SK-N-SH (cell line): ENCODE data around the gene TMEM106C. TPM values are rescaled to one million over a fixed set of nuclear protein-coding genes. Genes with fewer than 3 reads are reported as not detected.

ENCODE experiments used
- CTCF ChIA-PET: fragments of 300-600, 350-600 bp; formaldehyde crosslinking; extraction: SDS; loops from one replicate; lab custom pipeline; 2021; lab: Yijun Ruan, JAX
- POLR2A ChIA-PET: fragments of 350-600 bp; sonication (Branson Sonifier 250); formaldehyde crosslinking; extraction: SDS; loops from one replicate; lab custom pipeline; 2020; ENCODE audit warnings: antibody characterized with exemption, inconsistent platforms; lab: Yijun Ruan, JAX
- DNase-seq: peaks from one replicate; pipeline ENCODE4 v3.0.0; 2012
- H2AFZ ChIP-seq: fragments of 200-600 bp; sonication (generic); 2 replicates; pipeline ENCODE4 v1.8.1; 2016; ENCODE audit warnings: antibody characterized with exemption, mild to moderate bottlenecking, low read depth
- H3F3A ChIP-seq: fragments of 200-600 bp; sonication (generic); replicated peaks from 2 replicates; pipeline ENCODE3; 2016; ENCODE audit warnings: antibody characterized with exemption, mild to moderate bottlenecking; ENCODE audit not compliant: insufficient read depth
- H3K27ac ChIP-seq, 2 experiments: fragments of 200-500 bp in 1 of 2; fragments of 200-600 bp in 1 of 2; sonication (Bioruptor generic) in 1 of 2; sonication (generic), shearing (Covaris generic) in 1 of 2; 2 replicates each; pipeline versions ENCODE4 v1.5.1 to v1.6.1; 2014 to 2016; ENCODE audit warnings: low read depth in 2 of 2, inconsistent platforms in 1 of 2, low read length in 1 of 2, mild to moderate bottlenecking in 1 of 2, mixed read lengths in 1 of 2
- H3K27me3 ChIP-seq: fragments of 200-600 bp; sonication (generic), shearing (Covaris generic); 2 replicates; pipeline ENCODE4 v1.6.1; 2016; ENCODE audit warnings: mixed run types; ENCODE audit not compliant: insufficient read depth
- H3K36me3 ChIP-seq, 2 experiments: fragments of 200-500 bp in 1 of 2; fragments of 200-600 bp in 1 of 2; sonication (Bioruptor generic) in 1 of 2; sonication (generic) in 1 of 2; replicated peaks in 1 of 2; 2 replicates each; pipeline versions ENCODE3 to v1.5.1; 2014 to 2016; ENCODE audit warnings: low read length in 1 of 2, mild to moderate bottlenecking in 1 of 2; ENCODE audit not compliant: insufficient read depth in 2 of 2, control insufficient read depth in 1 of 2
- H3K4me1 ChIP-seq, 2 experiments: fragments of 200-500 bp in 1 of 2; fragments of 200-600 bp in 1 of 2; sonication (Bioruptor generic) in 1 of 2; sonication (generic), shearing (Covaris generic) in 1 of 2; 2 replicates each; pipeline versions ENCODE4 v1.5.1 to v1.6.1; 2014 to 2016; ENCODE audit warnings: low read depth in 1 of 2, low read length in 1 of 2, mixed run types in 1 of 2; ENCODE audit not compliant: insufficient read depth in 2 of 2, control insufficient read depth in 1 of 2
- H3K4me2 ChIP-seq: fragments of 200-600 bp; sonication (generic), shearing (Covaris generic); 2 replicates; pipeline ENCODE4 v1.6.1; 2017; ENCODE audit warnings: mixed run types
- H3K4me3 ChIP-seq, 2 experiments: fragments of 200-500 bp in 1 of 2; fragments of 200-600 bp in 1 of 2; sonication (Bioruptor generic) in 1 of 2; sonication (generic), shearing (Covaris generic) in 1 of 2; 2 replicates each; pipeline versions ENCODE4 v1.5.1 to v1.8.1; 2014 to 2016; ENCODE audit warnings: low read depth in 2 of 2, inconsistent platforms in 1 of 2, low read length in 1 of 2, mild to moderate bottlenecking in 1 of 2, mixed read lengths in 1 of 2, moderate library complexity in 1 of 2
- H3K79me2 ChIP-seq: fragments of 200-600 bp; sonication (generic); 2 replicates; pipeline ENCODE4 v1.8.1; 2017; ENCODE audit warnings: mild to moderate bottlenecking; ENCODE audit not compliant: insufficient read depth
- H3K9ac ChIP-seq: fragments of 200-600 bp; sonication (generic); 2 replicates; pipeline ENCODE4 v1.6.1; 2017; ENCODE audit warnings: mixed run types
- H3K9me2 ChIP-seq: fragments of 200-600 bp; sonication (generic); 2 replicates; pipeline ENCODE4 v1.6.1; 2017; ENCODE audit warnings: mixed run types
- H3K9me3 ChIP-seq: fragments of 200-600 bp; sonication (generic); 2 replicates; pipeline ENCODE4 v1.6.1; 2017; ENCODE audit warnings: mixed run types, mild to moderate bottlenecking, moderate library complexity
- H4K20me1 ChIP-seq: fragments of 200-600 bp; sonication (generic); 2 replicates; pipeline ENCODE4 v1.6.1; 2017; ENCODE audit warnings: mild to moderate bottlenecking, mixed run types; ENCODE audit not compliant: insufficient read depth
- ELF1 ChIP-seq: IDR thresholded peaks from 2 replicates; pipeline ENCODE4 v1.4.0; 2012
- EZH2phosphoT487 ChIP-seq: fragments of 200-600 bp; sonication (generic); IDR thresholded peaks from 2 replicates; pipeline ENCODE4 v1.6.1; 2017; ENCODE audit warnings: low read depth, mixed run types, mild to moderate bottlenecking, antibody characterized with exemption, moderate library complexity, borderline replicate concordance
- FOSL2 ChIP-seq: IDR thresholded peaks from 2 replicates; pipeline ENCODE4 v1.4.0; 2012; ENCODE audit warnings: low read depth, mild to moderate bottlenecking, moderate library complexity, borderline replicate concordance
- GABPA ChIP-seq: IDR thresholded peaks from 2 replicates; pipeline ENCODE4 v1.4.0; 2012; ENCODE audit warnings: low read depth, mild to moderate bottlenecking
- GATA2 ChIP-seq: sonication (generic); formaldehyde crosslinking; IDR thresholded peaks from 2 replicates; pipeline ENCODE4 v1.5.0; 2020; ENCODE audit warnings: mild to moderate bottlenecking, missing genetic modification reagents
- JUND ChIP-seq: IDR thresholded peaks from 2 replicates; pipeline ENCODE4 v1.4.0; 2012
- MEF2A ChIP-seq: IDR thresholded peaks from 2 replicates; pipeline ENCODE4 v1.4.0; 2012; ENCODE audit warnings: low read depth, borderline replicate concordance
- MXI1 ChIP-seq: IDR thresholded peaks from 2 replicates; pipeline ENCODE4 v1.6.1; 2012; ENCODE audit warnings: mild to moderate bottlenecking, low read depth, low read length, improper control_type of control experiment
- NRF1 ChIP-seq: IDR thresholded peaks from 2 replicates; pipeline ENCODE4 v1.6.1; 2012; ENCODE audit warnings: low read depth, mild to moderate bottlenecking, low read length
- POLR2AphosphoS5 ChIP-seq: IDR thresholded peaks from 2 replicates; pipeline ENCODE4 v1.6.1; 2012; ENCODE audit warnings: low read depth, low read length
- RAD21 ChIP-seq: IDR thresholded peaks from 2 replicates; pipeline ENCODE4 v1.6.1; 2012; ENCODE audit warnings: mild to moderate bottlenecking, low read length
- SIN3A ChIP-seq: IDR thresholded peaks from 2 replicates; pipeline ENCODE4 v1.6.1; 2012; ENCODE audit warnings: low read depth, mild to moderate bottlenecking, low read length, moderate library complexity, borderline replicate concordance
- SMC3 ChIP-seq: IDR thresholded peaks from 2 replicates; pipeline ENCODE4 v1.6.1; 2012; ENCODE audit warnings: low read depth, low read length, improper control_type of control experiment
- TAF1 ChIP-seq: IDR thresholded peaks from 2 replicates; pipeline ENCODE4 v1.6.1; 2012; ENCODE audit warnings: low read depth, mild to moderate bottlenecking, low read length, moderate library complexity, borderline replicate concordance
- YY1 ChIP-seq: IDR thresholded peaks from 2 replicates; pipeline ENCODE4 v1.4.0; 2012; ENCODE audit warnings: low read depth, mild to moderate bottlenecking
- ZBTB33 ChIP-seq: IDR thresholded peaks from 2 replicates; pipeline ENCODE4 v1.4.0; 2012; ENCODE audit warnings: low read depth, borderline replicate concordance
- WGBS: methylation state at CpG from one replicate; pipeline ENCODE4 v1.1.6; 2017; ENCODE audit warnings: low lambda C conversion rate; 5-methylcytosine and 5-hydroxymethylcytosine counted together
- polyA plus RNA-seq, 3 experiments: library from polyadenylated mRNA; depleted of rRNA; stranded (reverse); fragments of >200 nt; gene quantifications; 2 replicates each; pipeline ENCODE4 v1.2.3, GENCODE V29; 2012
- TF ChIP-seq, protein P1 (sequence below): IDR thresholded peaks from 2 replicates; pipeline ENCODE4 v1.4.0; 2012; ENCODE audit warnings: low read depth
- TF ChIP-seq, protein P2 (sequence below): IDR thresholded peaks from 2 replicates; pipeline ENCODE4 v1.4.0; 2012; ENCODE audit warnings: low read depth, borderline replicate concordance

The TMEM106C gene
- polyA plus RNA-seq, 1 of the 3 experiments (the other 2 are of a cell fraction), result 133 TPM

- Histone ChIP-seq H3K36me3 (no peaks in the 10 kb centered on the region), H3K4me2 (peak overlapping the region; percentile 95), H3K27me3 (peaks cover 90% of the 10 kb centered on the region), H3K9ac (no peak overlapping the region), H3K4me3 (peak overlapping the region; percentile 54 to 66), H2AFZ (peak overlapping the region; percentile 85; the same call in 1 of the 2 replicates), H3F3A (no peaks in the 10 kb centered on the region), H3K27ac (no peak overlapping the region), H3K9me3 (no peaks in the 10 kb centered on the region), H4K20me1 (no peaks in the 10 kb centered on the region), H3K4me1 (peaks cover 5 to 35% of the 10 kb centered on the region in 2 experiments; a peak in 1 of 4 replicates), H3K9me2 (no peaks in the 10 kb centered on the region), H3K79me2 (no peaks in the 10 kb centered on the region)
- peak; percentile 53 for DNase-seq
- WGBS, result 18% methylated on average over 18 of the region's 18 CpGs
- ChIA-PET POLR2A (no interaction called here), CTCF (interaction anchor here (1.1 to 2.1 kb wide), 5 partner anchors 10 to 42 kb away, joined by 3 to 6 read pairs (median 4); no protein-coding TSS in a partner anchor)
- TF ChIP-seq, protein P1, sequence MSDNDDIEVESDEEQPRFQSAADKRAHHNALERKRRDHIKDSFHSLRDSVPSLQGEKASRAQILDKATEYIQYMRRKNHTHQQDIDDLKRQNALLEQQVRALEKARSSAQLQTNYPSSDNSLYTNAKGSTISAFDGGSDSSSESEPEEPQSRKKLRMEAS, result peak; percentile 62; the same call in 1 of the 2 replicates
- TF ChIP-seq MXI1, result peak; percentile 27; the same call in 1 of the 2 replicates
- TF ChIP-seq, protein P2, sequence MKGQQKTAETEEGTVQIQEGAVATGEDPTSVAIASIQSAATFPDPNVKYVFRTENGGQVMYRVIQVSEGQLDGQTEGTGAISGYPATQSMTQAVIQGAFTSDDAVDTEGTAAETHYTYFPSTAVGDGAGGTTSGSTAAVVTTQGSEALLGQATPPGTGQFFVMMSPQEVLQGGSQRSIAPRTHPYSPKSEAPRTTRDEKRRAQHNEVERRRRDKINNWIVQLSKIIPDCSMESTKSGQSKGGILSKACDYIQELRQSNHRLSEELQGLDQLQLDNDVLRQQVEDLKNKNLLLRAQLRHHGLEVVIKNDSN, result peak; percentile 29; the same call in 1 of the 2 replicates
- no peak for TF ChIP-seq POLR2AphosphoS5
These were observed 37.6 kb downstream of the TMEM106C start for GRCh38 chr12:48000878-48001504.

DNA sequence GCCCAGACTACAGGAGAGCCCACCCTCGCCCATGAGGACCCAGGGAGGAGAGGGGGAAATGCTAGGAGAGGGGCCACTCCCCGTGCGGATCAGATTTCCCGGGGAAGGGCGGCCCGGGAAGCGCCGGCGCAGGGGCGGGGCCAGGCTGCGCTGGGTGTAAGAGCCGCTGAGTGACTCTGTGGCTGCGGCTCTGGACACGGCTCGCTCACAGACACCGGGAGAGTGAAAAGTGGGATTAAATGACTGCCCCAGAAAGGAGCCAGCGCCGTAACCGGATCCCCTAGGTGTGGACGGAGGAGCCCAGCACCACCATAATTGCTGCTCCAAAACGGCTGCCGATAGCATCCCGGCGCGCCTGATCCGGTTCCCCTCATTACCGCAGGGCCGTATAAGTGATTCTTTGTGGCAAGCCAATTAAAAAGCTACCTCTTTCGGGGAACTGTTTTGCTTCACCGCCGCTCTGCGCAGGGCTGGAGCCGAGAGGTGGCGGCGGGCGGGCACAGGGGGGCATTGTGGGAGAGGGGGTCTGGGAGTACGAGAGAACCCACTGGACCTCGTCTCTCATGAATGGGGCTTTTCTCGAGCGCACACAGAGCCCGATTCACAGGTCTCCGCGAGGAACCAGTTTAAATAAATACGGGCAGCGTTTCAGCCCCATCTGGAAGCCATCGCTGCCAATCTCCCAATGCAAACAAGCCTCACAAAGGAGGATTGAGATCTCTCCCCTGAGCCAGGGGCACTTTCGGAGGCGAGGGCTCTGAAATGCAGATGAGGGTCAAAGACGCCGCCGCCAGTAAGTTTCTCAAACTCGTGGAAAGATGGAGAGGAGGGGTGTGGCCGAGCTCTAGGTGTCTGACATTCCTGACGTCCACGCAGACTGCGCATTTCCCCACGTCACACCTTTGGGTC lies 38.4 kb downstream of the TMEM106C start:
- 2% methylated on average over 39 of the region's 57 CpGs for WGBS
- H3K4me1 ChIP-seq, result peaks cover 5 to 35% of the 10 kb centered on the region in 2 experiments; a peak in 1 of 4 replicates
- H3K27me3 ChIP-seq, result peaks cover 98% of the 10 kb centered on the region
- H4K20me1 ChIP-seq, result no peaks in the 10 kb centered on the region
- POLR2A ChIA-PET, result interaction anchor here (1.3 kb wide), 1 partner anchor 10 kb away, joined by 5 read pairs; no protein-coding TSS in a partner anchor
- no peaks in the 10 kb centered on the region for H3K79me2 ChIP-seq
- no peak overlapping the region for H3K9ac ChIP-seq
- CTCF ChIA-PET, result interaction anchor here (0.6 to 2.1 kb wide), 12 partner anchors 8 to 616 kb away, joined by 3 to 7 read pairs (median 4); partner anchors contain the start of gene TMEM106C
- TF ChIP-seq ELF1, result no peak
- peak; percentile 7; the same call in 1 of the 2 replicates for TF ChIP-seq MXI1
- TF ChIP-seq GABPA, result no peak
- no peak for TF ChIP-seq FOSL2
- no peak for TF ChIP-seq SMC3
- TF ChIP-seq JUND, result no peak
- TF ChIP-seq GATA2 (CRISPR knock-in tag), result no peak
- no peak for TF ChIP-seq EZH2phosphoT487
- no peak for TF ChIP-seq YY1
- TF ChIP-seq ZBTB33, result no peak
- TF ChIP-seq MEF2A, result no peak
- TF ChIP-seq RAD21, result no peak
- TF ChIP-seq NRF1, result peak; percentile 52
- TF ChIP-seq SIN3A, result 0 out of 2 replicates have a peak, but pooled peaks have one; percentile 6
- TF ChIP-seq, protein P1, result no peak
- TF ChIP-seq TAF1, result no peak
- peak overlapping the region; percentile 54 to 66 for H3K4me3 ChIP-seq
- no peak overlapping the region for H3K27ac ChIP-seq
- no peaks in the 10 kb centered on the region for H3K9me2 ChIP-seq
- no peaks in the 10 kb centered on the region for H3K9me3 ChIP-seq
- peak; percentile 77 for DNase-seq
- H3K4me2 ChIP-seq, result peak overlapping the region; percentile 95
- no peaks in the 10 kb centered on the region for H3K36me3 ChIP-seq
- H2AFZ ChIP-seq, result peak overlapping the region; percentile 85
- H3F3A ChIP-seq, result no peaks in the 10 kb centered on the region
